ENCODE data around the gene LTA4H. TPM values are rescaled to one million over a fixed set of nuclear protein-coding genes. Genes with fewer than 3 reads are reported as not detected.

Gene LTA4H
- total RNA-seq, 1 experiment from 2014 or later = 66.0 TPM

GRCh38 chr12:96060041-96060440 is 24.7 kb upstream of the LTA4H start:
- Mint-ChIP-seq H3K36me3 (ENCODE audit: insufficient read depth, unreplicated experiment) (no peaks in the 10 kb centered on the region), H3K4me3 (ENCODE audit: unreplicated experiment) (no peak overlapping the region), H3K27ac (ENCODE audit: low read depth, unreplicated experiment) (no peak overlapping the region), H3K9me3 (ENCODE audit: unreplicated experiment) (no peaks in the 10 kb centered on the region), H3K27me3 (ENCODE audit: insufficient read depth, unreplicated experiment) (no peaks in the 10 kb centered on the region), H3K4me1 (ENCODE audit: insufficient read depth, unreplicated experiment) (peaks cover 5% of the 10 kb centered on the region)
- POLR2A ChIA-PET = interaction anchor here (1.0 kb wide), 1 partner anchor 24 kb away, joined by 5 read pairs; no protein-coding TSS in a partner anchor
- no TSS peak for BruUV-seq (replicated peaks)
- intact Hi-C loops (cut with micrococcal nuclease) = loop anchor here (5.0 kb wide), 1 partner anchor 137 kb away; no protein-coding TSS in a partner anchor
- no peak for DNase-seq (ENCODE audit: unreplicated experiment)
- CTCF ChIA-PET = interaction anchor here (0.6 to 8.2 kb wide), 10 partner anchors 19 to 456 kb away, joined by 3 to 190 read pairs (median 4); partner anchors contain the start of genes CDK17 and CFAP54
- no peak for TF ChIP-seq CTCF (IDR thresholded peaks at IDR 0.05; ENCODE audit: unreplicated experiment)

GRCh38 chr12:96057986-96058553 is 22.7 kb upstream of the LTA4H start:
- no TSS peak for BruUV-seq (replicated peaks)
- DNase-seq (ENCODE audit: unreplicated experiment) = no peak
- no peak for TF ChIP-seq CTCF (IDR thresholded peaks at IDR 0.05; ENCODE audit: unreplicated experiment)
- no peak overlapping the region for H3K4me3 Mint-ChIP-seq (ENCODE audit: unreplicated experiment)
- ChIA-PET POLR2A (interaction anchor here (1.0 kb wide), 1 partner anchor 11 kb away, joined by 3 read pairs; no protein-coding TSS in a partner anchor), CTCF (interaction anchor here (0.6 to 8.2 kb wide), 13 partner anchors 9 to 482 kb away, joined by 3 to 190 read pairs (median 3); no protein-coding TSS in a partner anchor)
- H3K9me3 Mint-ChIP-seq (ENCODE audit: unreplicated experiment) = no peaks in the 10 kb centered on the region
- no peaks in the 10 kb centered on the region for H3K27me3 Mint-ChIP-seq (ENCODE audit: insufficient read depth, unreplicated experiment)
- H3K4me1 Mint-ChIP-seq (ENCODE audit: insufficient read depth, unreplicated experiment) = peaks cover 3% of the 10 kb centered on the region
- H3K36me3 Mint-ChIP-seq (ENCODE audit: insufficient read depth, unreplicated experiment) = no peaks in the 10 kb centered on the region
- intact Hi-C loops (cut with micrococcal nuclease) = no loop called here
- no peak overlapping the region for H3K27ac Mint-ChIP-seq (ENCODE audit: low read depth, unreplicated experiment)

GRCh38 chr12:96056646-96057455 is 21.5 kb upstream of the LTA4H start:
- Mint-ChIP-seq H3K27me3 (ENCODE audit: insufficient read depth, unreplicated experiment) (no peaks in the 10 kb centered on the region), H3K27ac (ENCODE audit: low read depth, unreplicated experiment) (no peak overlapping the region), H3K4me1 (ENCODE audit: insufficient read depth, unreplicated experiment) (no peaks in the 10 kb centered on the region), H3K9me3 (ENCODE audit: unreplicated experiment) (no peaks in the 10 kb centered on the region), H3K36me3 (ENCODE audit: insufficient read depth, unreplicated experiment) (no peaks in the 10 kb centered on the region), H3K4me3 (ENCODE audit: unreplicated experiment) (no peak overlapping the region)
- intact Hi-C loops (cut with micrococcal nuclease) = no loop called here
- ChIA-PET CTCF (interaction anchor here (0.6 to 8.2 kb wide), 6 partner anchors 27 to 460 kb away, joined by 3 to 190 read pairs (median 4); no protein-coding TSS in a partner anchor), POLR2A (interaction anchor here (0.5 to 1.0 kb wide), 4 partner anchors 9 to 139 kb away, joined by 3 read pairs; no protein-coding TSS in a partner anchor)
- no peak for DNase-seq (ENCODE audit: unreplicated experiment)
- TF ChIP-seq CTCF (IDR thresholded peaks at IDR 0.05; ENCODE audit: unreplicated experiment) = no peak
- no TSS peak for BruUV-seq (replicated peaks)

GRCh38 chr12:96054244-96054610 is 18.8 kb upstream of the LTA4H start:
- intact Hi-C loops (cut with micrococcal nuclease) = no loop called here
- DNase-seq (ENCODE audit: unreplicated experiment) = no peak
- Mint-ChIP-seq H3K9me3 (ENCODE audit: unreplicated experiment) (no peaks in the 10 kb centered on the region), H3K27ac (ENCODE audit: low read depth, unreplicated experiment) (no peak overlapping the region), H3K27me3 (ENCODE audit: insufficient read depth, unreplicated experiment) (no peaks in the 10 kb centered on the region), H3K4me1 (ENCODE audit: insufficient read depth, unreplicated experiment) (no peaks in the 10 kb centered on the region), H3K4me3 (ENCODE audit: unreplicated experiment) (no peak overlapping the region), H3K36me3 (ENCODE audit: insufficient read depth, unreplicated experiment) (no peaks in the 10 kb centered on the region)
- TF ChIP-seq CTCF (IDR thresholded peaks at IDR 0.05; ENCODE audit: unreplicated experiment) = no peak
- BruUV-seq (replicated peaks) = no TSS peak
- ChIA-PET POLR2A (interaction anchor here (0.7 kb wide), 1 partner anchor 81 kb away, joined by 3 read pairs; no protein-coding TSS in a partner anchor), CTCF (no interaction called here)
